CD4-positive, alpha-beta T cell treated with Interleukin-12 subunit alpha and Interleukin-12 subunit beta, for 1 hour (primary cell): Measurements from ENCODE around the gene ITSN1.
"Not testable (repeated sequence)": the region's sequence is repeated elsewhere in the genome, so short reads cannot be mapped to it uniquely, and the experiment has no call there.

Experiments
- DNase-seq: peaks from one replicate; pipeline ENCODE4 v3.0.0-alpha.2; 2020

Gene ITSN1

GRCh38 chr21:33775100-33775828, 133.0 kb downstream of the ITSN1 start:
- no peak for DNase-seq

GRCh38 chr21:33780631-33781030, 138.3 kb downstream of the ITSN1 start:
- DNase-seq: no peak

GRCh38 chr21:33781121-33781520, 138.8 kb downstream of the ITSN1 start:
- DNase-seq: no peak

GRCh38 chr21:33783187-33783979, 141.1 kb downstream of the ITSN1 start:
- no peak for DNase-seq

- DNase-seq: no peak
These were observed 145.1 kb downstream of the ITSN1 start for GRCh38 chr21:33787431-33787830.

- not testable (repeated sequence) for DNase-seq
These were observed 146.1 kb downstream of the ITSN1 start for GRCh38 chr21:33788438-33788837.

- DNase-seq: no peak
These were observed 147.4 kb downstream of the ITSN1 start for GRCh38 chr21:33789697-33790096.

- no peak for DNase-seq
These were observed 148.8 kb downstream of the ITSN1 start for GRCh38 chr21:33791073-33791472.

- no peak for DNase-seq
These were observed 152.3 kb downstream of the ITSN1 start for GRCh38 chr21:33794596-33794995.

GRCh38 chr21:33797565-33797964, 155.3 kb downstream of the ITSN1 start:
- no peak for DNase-seq

- no peak for DNase-seq
These were observed 157.2 kb downstream of the ITSN1 start for GRCh38 chr21:33799378-33800090.

- DNase-seq: no peak
These were observed 158.6 kb downstream of the ITSN1 start for GRCh38 chr21:33800753-33801423.

GRCh38 chr21:33801424-33802405, 159.4 kb downstream of the ITSN1 start:
- no peak for DNase-seq

GRCh38 chr21:33802481-33802880, 160.2 kb downstream of the ITSN1 start:
- no peak for DNase-seq

- no peak for DNase-seq
These were observed 166.5 kb downstream of the ITSN1 start for GRCh38 chr21:33808715-33809367.

GRCh38 chr21:33810766-33811165, 168.5 kb downstream of the ITSN1 start:
- DNase-seq: no peak

GRCh38 chr21:33811167-33812010, 169.1 kb downstream of the ITSN1 start:
- no peak for DNase-seq

- DNase-seq: no peak
These were observed 171.6 kb downstream of the ITSN1 start for GRCh38 chr21:33813832-33814365.

- no peak for DNase-seq
These were observed 172.9 kb downstream of the ITSN1 start for GRCh38 chr21:33815143-33815707.

- DNase-seq: no peak
These were observed 173.9 kb downstream of the ITSN1 start for GRCh38 chr21:33816174-33816573.
